NT2/D1 (cell line): Measurements from ENCODE around the gene NPAS2.

Source experiments
- DNase-seq: peaks from one replicate; pipeline ENCODE4 v3.0.0-alpha.2; 2011; ENCODE audit warnings: low read depth, low spot score
- H3K27me3 ChIP-seq: 2 replicates; pipeline ENCODE4 v1.6.0; 2011; ENCODE audit warnings: mild to moderate bottlenecking; ENCODE audit not compliant: insufficient read length, insufficient read depth
- H3K36me3 ChIP-seq: 2 replicates; pipeline ENCODE4 v1.6.1; 2011; ENCODE audit warnings: mild to moderate bottlenecking, low read length, mixed read lengths; ENCODE audit not compliant: insufficient read depth, insufficient read length
- H3K4me1 ChIP-seq: 2 replicates; pipeline ENCODE4 v1.5.1; 2011; ENCODE audit not compliant: insufficient read depth, insufficient read length
- H3K4me3 ChIP-seq: 2 replicates; pipeline ENCODE4 v1.5.1; 2011; ENCODE audit warnings: low read depth; ENCODE audit not compliant: insufficient read length
- H3K9ac ChIP-seq: 2 replicates; pipeline ENCODE4 v1.6.0; 2011; ENCODE audit warnings: low read depth; ENCODE audit not compliant: insufficient read length
- H3K9me3 ChIP-seq: 2 replicates; pipeline ENCODE4 v1.5.1; 2011; ENCODE audit warnings: mild to moderate bottlenecking, low read length; ENCODE audit not compliant: insufficient read depth
- SUZ12 ChIP-seq: IDR thresholded peaks from 2 replicates; pipeline ENCODE4 v1.6.1; 2011; ENCODE audit not compliant: insufficient read length, insufficient read depth; ENCODE audit errors: extremely low read depth
- YY1 ChIP-seq: IDR thresholded peaks from 2 replicates; pipeline ENCODE4 v1.6.1; 2011; ENCODE audit not compliant: insufficient read length, insufficient read depth
- ZNF274 ChIP-seq: IDR thresholded peaks from 2 replicates; pipeline ENCODE4 v1.6.1; 2011; ENCODE audit warnings: mild to moderate bottlenecking, low read depth, low read length

The NPAS2 gene

GRCh38 chr2:100877555-100877954 lies 57.6 kb downstream of the NPAS2 start:
- Histone ChIP-seq H3K9me3 (no peaks in the 10 kb centered on the region), H3K4me1 (peaks cover 14% of the 10 kb centered on the region), H3K36me3 (no peaks in the 10 kb centered on the region), H3K9ac (no peak overlapping the region), H3K27me3 (no peaks in the 10 kb centered on the region), H3K4me3 (no peak overlapping the region)
- no peak for DNase-seq
- TF ChIP-seq YY1, result no peak

- no peak for DNase-seq
- no peaks in the 10 kb centered on the region for H3K9me3 ChIP-seq
- H3K36me3 ChIP-seq, result no peaks in the 10 kb centered on the region
- H3K4me1 ChIP-seq, result peaks cover 14% of the 10 kb centered on the region
- no peaks in the 10 kb centered on the region for H3K27me3 ChIP-seq
- TF ChIP-seq YY1 (no peak), ZNF274 (no peak), SUZ12 (no peak)
- no peak overlapping the region for H3K4me3 ChIP-seq
- no peak overlapping the region for H3K9ac ChIP-seq
Measured at GRCh38 chr2:100878000-100878791, 58.3 kb downstream of the NPAS2 start.

GRCh38 chr2:100879296-100879695 lies 59.4 kb downstream of the NPAS2 start:
- no peak for DNase-seq
- H3K27me3 ChIP-seq, result no peaks in the 10 kb centered on the region
- H3K4me3 ChIP-seq, result no peak overlapping the region
- no peaks in the 10 kb centered on the region for H3K9me3 ChIP-seq
- no peaks in the 10 kb centered on the region for H3K36me3 ChIP-seq
- H3K9ac ChIP-seq, result no peak overlapping the region
- TF ChIP-seq ZNF274 (no peak), SUZ12 (no peak), YY1 (no peak)
- H3K4me1 ChIP-seq, result peaks cover 14% of the 10 kb centered on the region

DNA sequence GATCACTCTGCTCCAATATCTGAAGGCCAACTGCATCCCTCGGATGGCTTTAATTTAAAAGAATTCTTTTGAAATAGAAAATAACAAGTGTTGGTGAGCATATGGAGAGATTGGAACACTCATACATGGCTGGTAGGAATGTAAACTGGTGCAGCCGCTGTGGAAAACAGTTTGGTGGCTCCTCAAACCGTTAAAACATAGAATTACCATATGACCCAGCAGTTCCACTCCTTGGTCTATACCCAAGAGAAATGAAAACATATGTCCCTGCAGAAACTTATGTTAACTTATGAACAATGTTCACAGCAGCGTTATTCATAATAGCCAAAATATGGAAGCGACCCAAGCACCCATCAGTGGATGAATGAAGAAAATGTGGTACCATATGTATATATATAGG lies 60.1 kb downstream of the NPAS2 start:
- no peak for DNase-seq
- Histone ChIP-seq H3K36me3 (no peaks in the 10 kb centered on the region), H3K9ac (no peak overlapping the region), H3K9me3 (no peaks in the 10 kb centered on the region), H3K4me3 (no peak overlapping the region), H3K27me3 (no peaks in the 10 kb centered on the region), H3K4me1 (peaks cover 14% of the 10 kb centered on the region)
- TF ChIP-seq ZNF274, result no peak
- no peak for TF ChIP-seq SUZ12
- no peak for TF ChIP-seq YY1

DNA sequence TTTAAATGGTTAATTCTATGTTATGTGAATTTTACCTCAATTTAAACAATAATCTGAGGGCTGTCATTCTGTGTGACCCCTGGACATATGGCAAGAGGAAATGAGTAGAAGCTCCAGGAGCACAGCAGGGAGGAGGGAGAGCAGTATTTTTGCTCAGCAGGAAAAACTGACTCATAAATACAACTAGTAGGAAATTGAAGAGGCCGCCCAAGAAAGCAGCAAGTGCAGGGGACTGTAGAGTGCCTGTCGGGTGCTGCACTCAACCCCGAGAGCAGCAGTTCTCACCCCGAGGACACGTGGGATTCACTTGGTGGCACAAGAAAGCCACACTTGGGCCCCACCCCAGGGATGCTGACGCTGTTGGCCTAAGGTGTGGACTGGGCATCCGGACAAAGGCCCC lies 60.8 kb downstream of the NPAS2 start:
- no peaks in the 10 kb centered on the region for H3K9me3 ChIP-seq
- no peaks in the 10 kb centered on the region for H3K36me3 ChIP-seq
- no peak for DNase-seq
- TF ChIP-seq ZNF274, result no peak
- TF ChIP-seq YY1, result no peak
- no peak for TF ChIP-seq SUZ12
- H3K9ac ChIP-seq, result no peak overlapping the region
- H3K4me1 ChIP-seq, result peaks cover 12% of the 10 kb centered on the region
- H3K4me3 ChIP-seq, result no peak overlapping the region
- no peaks in the 10 kb centered on the region for H3K27me3 ChIP-seq

DNA sequence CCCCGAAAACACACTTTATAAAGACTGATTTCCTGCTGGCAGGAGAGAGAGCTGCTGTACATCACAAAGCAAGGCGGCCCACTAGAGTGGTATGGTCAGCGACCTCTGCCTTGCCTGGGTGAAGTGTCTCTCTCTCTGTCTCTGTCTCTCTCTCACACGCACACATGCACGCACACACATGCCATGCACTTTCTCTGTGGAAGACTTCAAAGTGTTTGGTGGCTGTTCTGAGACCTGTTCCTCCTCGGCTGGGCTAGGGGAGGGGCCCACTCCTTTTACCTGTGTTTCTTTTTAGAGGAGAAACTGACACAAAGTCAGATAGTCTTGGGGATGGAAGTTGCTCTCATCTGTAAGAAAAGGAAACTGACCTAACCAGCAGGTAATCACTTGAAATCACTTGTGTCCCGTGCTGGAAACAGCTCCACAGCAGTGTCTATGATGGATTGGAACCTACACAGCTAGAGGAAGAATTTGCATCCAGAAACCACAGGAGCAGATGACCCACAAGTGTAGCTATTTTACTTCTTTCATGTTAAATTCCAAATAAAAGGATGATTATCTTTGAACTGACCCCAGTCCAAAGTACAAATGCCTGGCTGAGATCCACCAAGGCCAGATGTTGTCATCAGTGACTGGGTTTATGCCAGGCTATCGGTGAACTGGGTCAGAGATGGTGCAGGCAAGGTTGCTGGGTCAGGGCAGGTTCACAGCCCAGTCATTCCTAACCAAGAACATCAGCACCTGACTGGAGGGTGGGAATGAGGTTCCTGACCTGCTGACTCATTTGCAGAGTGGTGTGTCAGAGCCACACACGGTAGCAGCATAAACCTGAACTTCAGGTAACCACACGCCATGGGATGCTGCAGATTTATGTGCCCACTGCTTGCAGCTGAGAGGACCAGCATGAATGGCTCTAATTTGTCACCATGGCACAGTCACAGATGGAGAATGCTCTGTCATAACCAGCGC lies 63.0 kb downstream of the NPAS2 start:
- DNase-seq, result no peak
- no peaks in the 10 kb centered on the region for H3K36me3 ChIP-seq
- no peak for TF ChIP-seq YY1
- no peak for TF ChIP-seq ZNF274
- no peak for TF ChIP-seq SUZ12

GRCh38 chr2:100884145-100884621 lies 64.2 kb downstream of the NPAS2 start:
- no peak overlapping the region for H3K4me3 ChIP-seq
- H3K9ac ChIP-seq, result no peak overlapping the region
- H3K36me3 ChIP-seq, result no peaks in the 10 kb centered on the region
- no peak for DNase-seq
- no peaks in the 10 kb centered on the region for H3K27me3 ChIP-seq
- peaks cover 13% of the 10 kb centered on the region for H3K4me1 ChIP-seq
- no peaks in the 10 kb centered on the region for H3K9me3 ChIP-seq
- no peak for TF ChIP-seq YY1
- TF ChIP-seq ZNF274, result no peak

More for the DNA sequence above, 63.0 kb downstream of the NPAS2 start:
- Histone ChIP-seq H3K4me1 (peaks cover 16% of the 10 kb centered on the region), H3K27me3 (no peaks in the 10 kb centered on the region), H3K9me3 (no peaks in the 10 kb centered on the region), H3K9ac (no peak overlapping the region), H3K4me3 (no peak overlapping the region)
